Progenitor cell of endocrine pancreas (in vitro differentiated cells): ENCODE measurements around the gene LRP1B. TPM values are rescaled to one million over a fixed set of nuclear protein-coding genes. Genes with fewer than 3 reads are reported as not detected.
A peak's percentile ranks its signal among the peaks of the same experiment; 100 is the strongest.

Experiments used
- DNase-seq: peaks from one replicate; pipeline ENCODE4 v3.0.0; 2021; ENCODE audit warnings: low spot score; ENCODE audit not compliant: unreplicated experiment
- H3K27ac Mint-ChIP-seq: 2 replicates; pipeline ENCODE4 v1.8.0; 2021; ENCODE audit warnings: mild to moderate bottlenecking, moderate library complexity, mixed read lengths
- H3K27me3 Mint-ChIP-seq: 2 replicates; pipeline ENCODE4 v1.8.0; 2021; ENCODE audit warnings: mixed read lengths
- H3K36me3 Mint-ChIP-seq: 2 replicates; pipeline ENCODE4 v1.8.0; 2022; ENCODE audit warnings: mixed read lengths; ENCODE audit not compliant: insufficient read depth
- H3K4me1 Mint-ChIP-seq: 2 replicates; pipeline ENCODE4 v1.8.0; 2021; ENCODE audit warnings: low read depth, mixed read lengths
- H3K4me3 Mint-ChIP-seq: 2 replicates; pipeline ENCODE4 v1.8.0; 2021; ENCODE audit warnings: low read depth, mild to moderate bottlenecking, moderate library complexity, mixed read lengths
- H3K9me3 Mint-ChIP-seq: 2 replicates; pipeline ENCODE4 v1.8.0; 2021; ENCODE audit warnings: low read depth, mixed read lengths
- total RNA-seq: library from RNA; stranded (reverse); gene quantifications from 2 replicates; pipeline ENCODE4 v1.2.1, GENCODE V29; 2021
- TF ChIP-seq, protein P1 (sequence below): fragments of 200-600 bp; sonication (generic); IDR thresholded peaks from one replicate; pipeline ENCODE4 v1.5.0; 2021; ENCODE audit warnings: antibody characterized with exemption, mild to moderate bottlenecking; ENCODE audit not compliant: unreplicated experiment

The LRP1B gene
- total RNA-seq, 1 donor from 2014 or later: 0.57 TPM

DNA sequence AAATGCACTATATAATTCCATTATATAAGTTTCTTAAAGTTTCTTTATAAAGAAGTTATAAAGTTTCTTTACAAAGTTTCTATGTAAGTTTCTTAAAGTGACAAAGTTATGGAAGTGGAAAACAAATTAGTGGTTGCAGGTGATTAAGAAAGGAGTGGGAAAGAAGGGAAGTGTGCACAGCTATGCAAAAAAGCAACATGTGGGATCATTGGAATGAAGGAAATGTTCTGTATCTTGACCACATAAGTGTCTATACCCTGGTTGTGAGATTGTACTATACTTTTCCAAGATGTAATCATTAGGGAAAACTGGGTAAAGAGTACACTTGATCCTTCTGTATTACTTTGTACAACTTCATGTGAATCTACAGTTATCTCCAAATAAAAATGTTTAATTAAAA, 1541.1 kb downstream of the LRP1B start:
- TF ChIP-seq, protein P1, sequence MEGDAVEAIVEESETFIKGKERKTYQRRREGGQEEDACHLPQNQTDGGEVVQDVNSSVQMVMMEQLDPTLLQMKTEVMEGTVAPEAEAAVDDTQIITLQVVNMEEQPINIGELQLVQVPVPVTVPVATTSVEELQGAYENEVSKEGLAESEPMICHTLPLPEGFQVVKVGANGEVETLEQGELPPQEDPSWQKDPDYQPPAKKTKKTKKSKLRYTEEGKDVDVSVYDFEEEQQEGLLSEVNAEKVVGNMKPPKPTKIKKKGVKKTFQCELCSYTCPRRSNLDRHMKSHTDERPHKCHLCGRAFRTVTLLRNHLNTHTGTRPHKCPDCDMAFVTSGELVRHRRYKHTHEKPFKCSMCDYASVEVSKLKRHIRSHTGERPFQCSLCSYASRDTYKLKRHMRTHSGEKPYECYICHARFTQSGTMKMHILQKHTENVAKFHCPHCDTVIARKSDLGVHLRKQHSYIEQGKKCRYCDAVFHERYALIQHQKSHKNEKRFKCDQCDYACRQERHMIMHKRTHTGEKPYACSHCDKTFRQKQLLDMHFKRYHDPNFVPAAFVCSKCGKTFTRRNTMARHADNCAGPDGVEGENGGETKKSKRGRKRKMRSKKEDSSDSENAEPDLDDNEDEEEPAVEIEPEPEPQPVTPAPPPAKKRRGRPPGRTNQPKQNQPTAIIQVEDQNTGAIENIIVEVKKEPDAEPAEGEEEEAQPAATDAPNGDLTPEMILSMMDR: no peak
- Mint-ChIP-seq H3K4me1 (no peaks in the 10 kb centered on the region), H3K27ac (no peak overlapping the region), H3K9me3 (no peaks in the 10 kb centered on the region), H3K36me3 (no peaks in the 10 kb centered on the region), H3K4me3 (no peak overlapping the region), H3K27me3 (no peaks in the 10 kb centered on the region)
- no peak for DNase-seq

GRCh38 chr2:140589273-140589672, 1541.5 kb downstream of the LRP1B start:
- H3K27ac Mint-ChIP-seq: no peak overlapping the region
- TF ChIP-seq, protein P1: no peak
- no peaks in the 10 kb centered on the region for H3K4me1 Mint-ChIP-seq
- no peaks in the 10 kb centered on the region for H3K27me3 Mint-ChIP-seq
- H3K4me3 Mint-ChIP-seq: no peak overlapping the region
- DNase-seq: no peak
- no peaks in the 10 kb centered on the region for H3K36me3 Mint-ChIP-seq
- H3K9me3 Mint-ChIP-seq: no peaks in the 10 kb centered on the region

GRCh38 chr2:140586379-140586778, 1544.4 kb downstream of the LRP1B start:
- Mint-ChIP-seq H3K4me3 (no peak overlapping the region), H3K36me3 (no peaks in the 10 kb centered on the region), H3K27ac (no peak overlapping the region), H3K4me1 (peaks cover under 1% of the 10 kb centered on the region), H3K9me3 (no peaks in the 10 kb centered on the region), H3K27me3 (no peaks in the 10 kb centered on the region)
- TF ChIP-seq, protein P1: peak; percentile 57
- DNase-seq: no peak

- peaks cover 3% of the 10 kb centered on the region for H3K4me1 Mint-ChIP-seq
- no peak overlapping the region for H3K27ac Mint-ChIP-seq
- no peaks in the 10 kb centered on the region for H3K36me3 Mint-ChIP-seq
- H3K4me3 Mint-ChIP-seq: no peak overlapping the region
- TF ChIP-seq, protein P1: no peak
- no peak for DNase-seq
- H3K27me3 Mint-ChIP-seq: no peaks in the 10 kb centered on the region
- H3K9me3 Mint-ChIP-seq: no peaks in the 10 kb centered on the region
Observed at GRCh38 chr2:140585016-140585415, 1545.8 kb downstream of the LRP1B start.

DNA sequence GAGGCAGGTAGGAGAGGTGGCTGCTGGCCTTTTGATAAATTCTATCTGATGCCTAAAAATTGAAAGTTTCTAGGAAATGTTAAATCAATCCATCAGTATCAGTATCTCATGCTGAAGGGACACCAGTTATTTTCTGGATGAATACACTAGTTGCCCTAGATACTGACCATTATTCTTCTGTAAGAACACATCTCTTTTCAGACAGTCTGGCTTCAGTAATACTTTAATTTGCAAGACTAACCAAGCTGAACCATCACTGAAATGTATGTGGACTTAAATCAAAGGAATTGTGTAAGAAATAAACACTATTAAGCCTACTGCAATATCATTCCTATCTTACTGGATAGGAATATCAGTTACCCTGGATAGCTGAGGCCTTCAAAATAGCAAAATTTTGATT, 1546.3 kb downstream of the LRP1B start:
- peaks cover 3% of the 10 kb centered on the region for H3K4me1 Mint-ChIP-seq
- H3K9me3 Mint-ChIP-seq: no peaks in the 10 kb centered on the region
- no peaks in the 10 kb centered on the region for H3K36me3 Mint-ChIP-seq
- no peak for DNase-seq
- no peak overlapping the region for H3K27ac Mint-ChIP-seq
- TF ChIP-seq, protein P1: no peak
- H3K4me3 Mint-ChIP-seq: no peak overlapping the region
- no peaks in the 10 kb centered on the region for H3K27me3 Mint-ChIP-seq
